GM12872 (cell line): ENCODE data around the gene ADAM10.

Source experiments
- TF ChIP-seq, protein P1 (sequence below): IDR thresholded peaks from 3 replicates; pipeline ENCODE4 v1.5.1; 2011; ENCODE audit warnings: low read depth, mild to moderate bottlenecking, low read length, moderate library complexity; ENCODE audit not compliant: insufficient read depth

The ADAM10 gene

DNA sequence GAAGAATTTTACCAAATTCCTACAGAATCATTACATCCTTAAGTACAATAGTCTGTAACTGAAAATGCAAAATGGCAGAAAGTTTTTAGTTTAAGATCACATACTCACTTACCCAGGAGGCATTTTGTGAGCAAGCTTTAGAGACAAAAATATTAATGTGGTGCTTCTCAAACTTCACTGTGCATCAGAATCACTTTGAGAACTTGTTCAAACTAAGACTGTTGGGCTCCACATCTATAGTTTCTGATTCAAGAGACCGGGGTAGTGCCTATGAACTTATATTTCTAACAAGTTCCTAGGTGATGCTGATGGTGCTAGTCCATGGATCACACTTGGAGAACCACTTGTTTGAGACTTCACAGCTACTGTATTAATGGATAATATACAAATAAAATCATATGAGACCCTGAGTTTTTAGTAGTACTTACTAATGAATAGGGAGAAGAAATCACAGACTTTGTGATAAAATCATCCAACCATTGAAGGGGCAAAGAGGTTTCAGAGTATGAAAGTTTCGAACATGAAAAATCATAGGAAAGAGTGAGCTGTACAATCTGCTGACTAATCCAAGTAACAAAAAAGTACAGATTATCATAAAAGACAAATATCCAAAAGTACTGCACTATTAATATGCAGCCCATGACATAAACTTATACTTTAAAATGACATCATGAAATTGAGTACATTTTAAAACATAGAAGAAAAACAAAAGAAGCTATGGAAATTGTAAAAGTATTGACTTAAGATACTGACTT is 110.3 kb downstream of the ADAM10 start:
- TF ChIP-seq, protein P1, sequence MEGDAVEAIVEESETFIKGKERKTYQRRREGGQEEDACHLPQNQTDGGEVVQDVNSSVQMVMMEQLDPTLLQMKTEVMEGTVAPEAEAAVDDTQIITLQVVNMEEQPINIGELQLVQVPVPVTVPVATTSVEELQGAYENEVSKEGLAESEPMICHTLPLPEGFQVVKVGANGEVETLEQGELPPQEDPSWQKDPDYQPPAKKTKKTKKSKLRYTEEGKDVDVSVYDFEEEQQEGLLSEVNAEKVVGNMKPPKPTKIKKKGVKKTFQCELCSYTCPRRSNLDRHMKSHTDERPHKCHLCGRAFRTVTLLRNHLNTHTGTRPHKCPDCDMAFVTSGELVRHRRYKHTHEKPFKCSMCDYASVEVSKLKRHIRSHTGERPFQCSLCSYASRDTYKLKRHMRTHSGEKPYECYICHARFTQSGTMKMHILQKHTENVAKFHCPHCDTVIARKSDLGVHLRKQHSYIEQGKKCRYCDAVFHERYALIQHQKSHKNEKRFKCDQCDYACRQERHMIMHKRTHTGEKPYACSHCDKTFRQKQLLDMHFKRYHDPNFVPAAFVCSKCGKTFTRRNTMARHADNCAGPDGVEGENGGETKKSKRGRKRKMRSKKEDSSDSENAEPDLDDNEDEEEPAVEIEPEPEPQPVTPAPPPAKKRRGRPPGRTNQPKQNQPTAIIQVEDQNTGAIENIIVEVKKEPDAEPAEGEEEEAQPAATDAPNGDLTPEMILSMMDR: no peak

DNA sequence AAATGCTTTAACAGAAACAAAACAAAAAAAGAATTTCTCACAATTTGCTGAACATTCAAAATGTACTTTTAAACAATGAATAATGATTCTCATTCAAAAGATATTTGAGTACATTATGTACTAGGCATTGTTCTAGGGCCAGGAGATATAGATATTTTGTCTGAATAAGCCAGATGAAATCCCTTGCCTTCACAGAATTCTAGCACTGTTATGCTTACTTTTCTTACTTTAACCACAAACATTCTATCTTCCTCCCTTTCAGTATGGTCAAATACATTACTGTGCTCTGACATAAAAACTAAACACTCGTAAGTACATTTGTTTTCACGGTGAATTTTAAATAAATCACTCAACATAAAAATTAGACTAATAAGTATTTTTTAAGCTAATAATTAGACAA is 116.7 kb downstream of the ADAM10 start:
- TF ChIP-seq, protein P1: no peak

GRCh38 chr15:58631319-58631718 is 118.2 kb downstream of the ADAM10 start:
- TF ChIP-seq, protein P1: no peak

DNA sequence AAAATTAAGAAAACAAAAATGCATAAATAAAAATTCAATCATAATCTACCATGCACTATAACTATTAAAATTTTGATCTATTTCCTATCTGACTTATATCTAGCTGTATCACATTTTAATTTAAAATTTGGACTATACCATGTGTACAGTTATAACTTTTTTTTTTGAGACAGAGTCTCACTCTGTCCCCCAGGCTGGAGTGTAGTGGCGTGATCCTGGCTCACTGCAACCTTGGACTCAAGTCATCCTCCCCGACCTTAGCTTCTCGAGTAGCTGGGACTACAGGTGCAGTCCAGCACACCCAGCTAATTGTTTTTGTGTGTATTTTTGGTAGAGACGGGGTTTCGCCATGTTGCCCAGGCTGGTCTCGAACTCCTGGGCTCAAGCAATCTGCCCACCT is 119.9 kb downstream of the ADAM10 start:
- TF ChIP-seq, protein P1: no peak

- TF ChIP-seq, protein P1: no peak
Observed at GRCh38 chr15:58628206-58628947, 121.1 kb downstream of the ADAM10 start.

DNA sequence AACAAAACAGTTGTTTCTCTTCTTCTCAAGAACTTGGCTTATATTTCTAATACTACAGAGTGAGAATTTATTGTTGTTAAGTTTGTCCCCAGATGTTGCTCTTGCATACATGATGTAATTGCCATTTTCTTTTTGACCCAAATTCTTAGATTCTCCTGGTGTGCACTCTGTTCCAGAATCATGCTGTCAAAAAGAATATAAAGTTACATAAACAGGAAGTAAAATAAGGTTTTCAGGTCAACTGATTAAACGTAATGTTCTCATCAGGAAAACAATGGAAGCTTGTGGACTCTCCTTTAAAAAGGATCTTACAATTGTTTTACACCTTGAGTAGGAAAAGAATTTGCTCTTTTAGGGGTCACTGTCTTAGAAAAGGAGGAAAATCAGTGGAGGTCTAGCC is 121.8 kb downstream of the ADAM10 start:
- TF ChIP-seq, protein P1: no peak

- TF ChIP-seq, protein P1: no peak
Observed at GRCh38 chr15:58627046-58627445, 122.5 kb downstream of the ADAM10 start.
